ENCODE data around the gene FAM120C.

The FAM120C gene

GRCh38 chrX:54089191-54089590 is 93.9 kb downstream of the FAM120C start:
- H3K4me3 ChIP-seq (ENCODE audit: low read depth, low read length) = no peak overlapping the region
- TF ChIP-seq, protein P1, sequence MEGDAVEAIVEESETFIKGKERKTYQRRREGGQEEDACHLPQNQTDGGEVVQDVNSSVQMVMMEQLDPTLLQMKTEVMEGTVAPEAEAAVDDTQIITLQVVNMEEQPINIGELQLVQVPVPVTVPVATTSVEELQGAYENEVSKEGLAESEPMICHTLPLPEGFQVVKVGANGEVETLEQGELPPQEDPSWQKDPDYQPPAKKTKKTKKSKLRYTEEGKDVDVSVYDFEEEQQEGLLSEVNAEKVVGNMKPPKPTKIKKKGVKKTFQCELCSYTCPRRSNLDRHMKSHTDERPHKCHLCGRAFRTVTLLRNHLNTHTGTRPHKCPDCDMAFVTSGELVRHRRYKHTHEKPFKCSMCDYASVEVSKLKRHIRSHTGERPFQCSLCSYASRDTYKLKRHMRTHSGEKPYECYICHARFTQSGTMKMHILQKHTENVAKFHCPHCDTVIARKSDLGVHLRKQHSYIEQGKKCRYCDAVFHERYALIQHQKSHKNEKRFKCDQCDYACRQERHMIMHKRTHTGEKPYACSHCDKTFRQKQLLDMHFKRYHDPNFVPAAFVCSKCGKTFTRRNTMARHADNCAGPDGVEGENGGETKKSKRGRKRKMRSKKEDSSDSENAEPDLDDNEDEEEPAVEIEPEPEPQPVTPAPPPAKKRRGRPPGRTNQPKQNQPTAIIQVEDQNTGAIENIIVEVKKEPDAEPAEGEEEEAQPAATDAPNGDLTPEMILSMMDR (IDR thresholded peaks at IDR 0.05; ENCODE audit: low read depth, low read length) = no peak
- DNase-seq (ENCODE audit: low read depth, low spot score) = no peak
- in situ Hi-C loops (cut with HindIII; ENCODE audit: low sequenced_read_pairs) = no loop called here

GRCh38 chrX:54087661-54088060 is 95.4 kb downstream of the FAM120C start:
- TF ChIP-seq, protein P1 (IDR thresholded peaks at IDR 0.05; ENCODE audit: low read depth, low read length) = no peak
- no peak for DNase-seq (ENCODE audit: low read depth, low spot score)
- in situ Hi-C loops (cut with HindIII; ENCODE audit: low sequenced_read_pairs) = no loop called here
- no peak overlapping the region for H3K4me3 ChIP-seq (ENCODE audit: low read depth, low read length)

GRCh38 chrX:54085666-54086065 is 97.4 kb downstream of the FAM120C start:
- no peak for DNase-seq (ENCODE audit: low read depth, low spot score)
- TF ChIP-seq, protein P1 (IDR thresholded peaks at IDR 0.05; ENCODE audit: low read depth, low read length) = no peak
- H3K4me3 ChIP-seq (ENCODE audit: low read depth, low read length) = no peak overlapping the region
- in situ Hi-C loops (cut with HindIII; ENCODE audit: low sequenced_read_pairs) = no loop called here

DNA sequence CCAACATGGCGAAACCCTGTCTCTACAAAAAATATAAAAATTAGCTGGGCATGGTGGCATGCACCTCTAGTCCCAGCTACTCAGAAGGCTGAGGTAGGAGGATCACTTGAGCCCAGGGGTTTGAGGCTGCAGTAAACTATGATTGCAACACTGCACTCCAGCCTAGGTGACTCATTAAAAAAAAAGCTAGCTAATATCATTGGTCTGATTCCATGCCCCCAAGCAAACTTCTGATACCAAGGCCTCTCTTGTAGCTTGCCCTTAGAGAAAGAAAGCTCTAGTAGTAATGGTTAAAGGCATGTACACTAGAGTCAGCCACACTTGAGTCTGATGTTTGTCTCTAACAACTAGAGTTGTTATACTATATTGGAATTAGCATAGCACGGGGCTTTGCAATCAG is 106.2 kb downstream of the FAM120C start:
- no peak overlapping the region for H3K4me3 ChIP-seq (ENCODE audit: low read depth, low read length)
- TF ChIP-seq, protein P1 (IDR thresholded peaks at IDR 0.05; ENCODE audit: low read depth, low read length) = no peak
- peak; percentile 9 for DNase-seq (ENCODE audit: low read depth, low spot score)
- in situ Hi-C loops (cut with HindIII; ENCODE audit: low sequenced_read_pairs) = no loop called here

GRCh38 chrX:54074826-54075225 is 108.2 kb downstream of the FAM120C start:
- in situ Hi-C loops (cut with HindIII; ENCODE audit: low sequenced_read_pairs) = no loop called here
- H3K4me3 ChIP-seq (ENCODE audit: low read depth, low read length) = no peak overlapping the region
- DNase-seq (ENCODE audit: low read depth, low spot score) = no peak
- TF ChIP-seq, protein P1 (IDR thresholded peaks at IDR 0.05; ENCODE audit: low read depth, low read length) = no peak

DNA sequence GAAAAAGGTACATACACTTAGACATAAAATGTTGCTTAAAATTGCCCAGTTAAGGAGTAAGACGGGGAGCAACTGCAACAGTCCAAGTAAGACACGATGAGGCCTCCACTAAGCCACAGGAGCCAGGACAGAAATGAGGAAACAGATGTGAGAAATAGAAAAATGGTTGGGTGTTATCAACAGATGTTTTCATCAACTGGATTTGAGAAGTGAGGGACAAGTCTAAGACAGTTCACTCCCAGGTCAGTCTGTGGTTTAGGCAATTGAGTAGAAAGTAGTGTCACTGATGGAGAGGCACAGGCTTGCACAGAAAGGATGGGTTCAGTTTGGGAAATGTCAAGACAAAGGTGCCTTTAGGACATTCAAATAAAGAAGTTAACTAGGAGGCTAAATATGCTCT is 115.3 kb downstream of the FAM120C start:
- in situ Hi-C loops (cut with HindIII; ENCODE audit: low sequenced_read_pairs) = no loop called here
- no peak for DNase-seq (ENCODE audit: low read depth, low spot score)
- TF ChIP-seq, protein P1 (IDR thresholded peaks at IDR 0.05; ENCODE audit: low read depth, low read length) = no peak
- no peak overlapping the region for H3K4me3 ChIP-seq (ENCODE audit: low read depth, low read length)

- in situ Hi-C loops (cut with HindIII; ENCODE audit: low sequenced_read_pairs) = no loop called here
- peak; percentile 33 for DNase-seq (ENCODE audit: low read depth, low spot score)
- H3K4me3 ChIP-seq (ENCODE audit: low read depth, low read length) = no peak overlapping the region
- TF ChIP-seq, protein P1 (IDR thresholded peaks at IDR 0.05; ENCODE audit: low read depth, low read length) = no peak
Observed at GRCh38 chrX:54066841-54067240, 116.2 kb downstream of the FAM120C start.

All from astrocyte of the spinal cord (primary cell).